ENCODE data around the gene ANXA6. TPM values are rescaled to one million over a fixed set of nuclear protein-coding genes. Genes with fewer than 3 reads are reported as not detected.

The ANXA6 gene
- total and polyA plus RNA-seq, 8 donors: 28.4 to 240 (median 88.2) TPM

DNA sequence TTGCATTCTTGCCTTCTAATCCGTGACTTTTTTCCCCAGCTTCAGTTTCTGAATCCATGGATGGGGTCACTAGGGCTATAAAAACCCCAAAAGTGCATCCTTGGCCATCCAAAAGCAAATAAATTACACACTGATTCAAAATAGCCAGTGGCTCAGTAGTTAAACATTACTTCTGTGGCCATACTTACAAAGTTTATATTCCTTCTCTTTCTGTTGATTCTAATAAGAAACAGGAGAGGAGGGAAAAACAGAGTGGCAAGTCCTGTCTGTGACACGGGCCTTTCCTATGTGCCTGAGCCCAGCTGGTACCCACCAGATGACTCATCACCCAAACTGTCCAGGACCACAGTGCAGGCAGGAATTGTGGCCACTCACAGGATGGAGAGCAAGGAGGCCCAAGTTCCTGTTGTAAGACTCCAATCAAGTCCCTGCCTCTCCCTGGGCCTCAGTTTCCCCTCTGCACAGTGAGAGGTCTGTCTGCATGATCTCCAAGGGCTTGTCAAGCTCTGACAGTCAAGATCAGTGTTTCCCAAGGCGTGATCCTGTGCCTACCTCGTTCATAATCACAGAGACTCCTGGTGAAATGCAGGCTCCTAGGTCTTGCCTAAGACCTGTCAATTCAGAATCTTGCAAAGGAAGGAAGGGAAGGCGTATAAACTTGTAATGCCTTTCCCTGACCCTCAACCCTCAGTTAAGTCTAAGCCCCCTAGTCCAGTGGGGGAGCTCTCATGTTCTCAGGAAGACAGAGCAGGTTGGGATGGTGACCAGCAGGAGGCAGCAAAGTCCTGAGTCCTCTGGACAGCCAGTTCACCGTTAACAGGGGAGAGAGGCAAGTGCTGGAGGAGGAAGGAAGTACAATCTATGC is 106.3 kb downstream of the ANXA6 start:
- Histone ChIP-seq H3K36me3 (peaks cover 61 to 100% (median 92%) of the 10 kb centered on the region in 4 donors), H3K4me3 (no peak overlapping the region), H3K9me3 (no peaks in the 10 kb centered on the region), H3K4me1 (peaks cover 4 to 42% (median 7%) of the 10 kb centered on the region in 4 donors), H3K27me3 (no peaks in the 10 kb centered on the region), H3K27ac (peak overlapping the region in 3 of 5 donors; percentile 55 to 64 (median 62))
- peak; percentile 87 to 92 for DNase-seq
- TF ChIP-seq EP300 (IDR thresholded peaks at IDR 0.05): no peak
- TF ChIP-seq, protein P1, sequence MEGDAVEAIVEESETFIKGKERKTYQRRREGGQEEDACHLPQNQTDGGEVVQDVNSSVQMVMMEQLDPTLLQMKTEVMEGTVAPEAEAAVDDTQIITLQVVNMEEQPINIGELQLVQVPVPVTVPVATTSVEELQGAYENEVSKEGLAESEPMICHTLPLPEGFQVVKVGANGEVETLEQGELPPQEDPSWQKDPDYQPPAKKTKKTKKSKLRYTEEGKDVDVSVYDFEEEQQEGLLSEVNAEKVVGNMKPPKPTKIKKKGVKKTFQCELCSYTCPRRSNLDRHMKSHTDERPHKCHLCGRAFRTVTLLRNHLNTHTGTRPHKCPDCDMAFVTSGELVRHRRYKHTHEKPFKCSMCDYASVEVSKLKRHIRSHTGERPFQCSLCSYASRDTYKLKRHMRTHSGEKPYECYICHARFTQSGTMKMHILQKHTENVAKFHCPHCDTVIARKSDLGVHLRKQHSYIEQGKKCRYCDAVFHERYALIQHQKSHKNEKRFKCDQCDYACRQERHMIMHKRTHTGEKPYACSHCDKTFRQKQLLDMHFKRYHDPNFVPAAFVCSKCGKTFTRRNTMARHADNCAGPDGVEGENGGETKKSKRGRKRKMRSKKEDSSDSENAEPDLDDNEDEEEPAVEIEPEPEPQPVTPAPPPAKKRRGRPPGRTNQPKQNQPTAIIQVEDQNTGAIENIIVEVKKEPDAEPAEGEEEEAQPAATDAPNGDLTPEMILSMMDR (IDR thresholded peaks at IDR 0.05): peak in 5 of 7 experiments; percentile 75 to 96 (median 84)
- peak in 1 of 3 donors; percentile 69 for TF ChIP-seq POLR2AphosphoS5 (IDR thresholded peaks at IDR 0.05)
- no peak for TF ChIP-seq POLR2A (IDR thresholded peaks at IDR 0.05)
- 59 to 71% (median 70%) methylated on average over 6 of the region's 6 CpGs for WGBS, 5 donors
- intact Hi-C loops (cut with DNase I; ENCODE audit: low total_unique reads): loop anchor here (5.0 to 10.0 kb wide), 2 partner anchors 66 to 194 kb away; no protein-coding TSS in a partner anchor

Other genes starting within 250 kb of the ANXA6 start
- gene GPX3, start 137.2 kb downstream of the ANXA6 start, total RNA-seq: 100 to 1,000 TPM in 4 of 5 donors, 10 to 100 TPM in 1; 70.5 to 828 (median 245) TPM
- gene GPX3, start 137.2 kb downstream of the ANXA6 start, polyA plus RNA-seq: 100 to 1,000 TPM; 232 to 715 (median 360) TPM
- gene TNIP1, start 76.7 kb downstream of the ANXA6 start, total RNA-seq: 100 to 1,000 TPM in 3 of 5 donors, 10 to 100 TPM in 2; 67.4 to 136 (median 118) TPM
- 100 to 1,000 TPM in 1 of 3 donors, 10 to 100 TPM in 2; 45.1 to 122 (median 90.8) TPM for gene TNIP1, start 76.7 kb downstream of the ANXA6 start, polyA plus RNA-seq
- gene CCDC69, start 66.3 kb upstream of the ANXA6 start, total RNA-seq: 100 to 1,000 TPM in 1 of 5 donors, 10 to 100 TPM in 3, 1 to 10 TPM in 1; 5.5 to 173 (median 36.2) TPM
- 10 to 100 TPM; 24.9 to 33.4 (median 28.6) TPM for gene CCDC69, start 66.3 kb upstream of the ANXA6 start, polyA plus RNA-seq
- 10 to 100 TPM in 4 of 5 donors, 1 to 10 TPM in 1; 3.5 to 57.2 (median 21.4) TPM for gene GM2A, start 95.4 kb upstream of the ANXA6 start, total RNA-seq
- 10 to 100 TPM in 1 of 3 donors, 1 to 10 TPM in 2; 3.2 to 27.7 (median 9.2) TPM for gene GM2A, start 95.4 kb upstream of the ANXA6 start, polyA plus RNA-seq
- not detected for gene SLC36A3, start 146.0 kb upstream of the ANXA6 start, total RNA-seq
- not detected for gene SLC36A3, start 146.0 kb upstream of the ANXA6 start, polyA plus RNA-seq
- gene SLC36A2, start 189.8 kb upstream of the ANXA6 start, total RNA-seq: not detected
- not detected for gene SLC36A2, start 189.8 kb upstream of the ANXA6 start, polyA plus RNA-seq

All from stomach (tissue), 9 donors.